LNCAP (cell line): ENCODE results near the gene ZNF684.

Source experiments
- TF ChIP-seq, protein P1 (sequence below): fragments of 450-650 bp; IDR thresholded peaks from 2 replicates; pipeline ENCODE4 v1.5.1; 2017; ENCODE audit warnings: mild to moderate bottlenecking

Gene ZNF684

DNA sequence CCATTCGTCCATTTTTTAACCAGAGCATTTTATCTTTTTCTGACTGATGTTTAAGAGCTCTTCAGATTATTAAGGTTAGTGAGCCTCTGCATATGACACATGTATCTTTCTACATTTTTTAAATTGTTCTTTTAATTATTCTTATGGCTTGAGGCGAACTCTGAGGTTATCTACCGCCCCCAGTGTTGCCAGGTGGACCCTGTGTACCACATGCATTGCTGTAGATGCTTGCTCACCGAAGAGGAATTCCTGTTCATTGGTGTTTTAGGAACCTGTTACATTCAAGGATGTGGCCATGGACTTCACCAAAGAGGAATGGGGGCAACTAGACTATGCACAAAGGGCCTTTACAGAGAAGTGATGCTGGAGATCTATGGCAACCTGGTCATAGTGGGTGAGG, 31.8 kb downstream of the ZNF684 start:
- TF ChIP-seq, protein P1, sequence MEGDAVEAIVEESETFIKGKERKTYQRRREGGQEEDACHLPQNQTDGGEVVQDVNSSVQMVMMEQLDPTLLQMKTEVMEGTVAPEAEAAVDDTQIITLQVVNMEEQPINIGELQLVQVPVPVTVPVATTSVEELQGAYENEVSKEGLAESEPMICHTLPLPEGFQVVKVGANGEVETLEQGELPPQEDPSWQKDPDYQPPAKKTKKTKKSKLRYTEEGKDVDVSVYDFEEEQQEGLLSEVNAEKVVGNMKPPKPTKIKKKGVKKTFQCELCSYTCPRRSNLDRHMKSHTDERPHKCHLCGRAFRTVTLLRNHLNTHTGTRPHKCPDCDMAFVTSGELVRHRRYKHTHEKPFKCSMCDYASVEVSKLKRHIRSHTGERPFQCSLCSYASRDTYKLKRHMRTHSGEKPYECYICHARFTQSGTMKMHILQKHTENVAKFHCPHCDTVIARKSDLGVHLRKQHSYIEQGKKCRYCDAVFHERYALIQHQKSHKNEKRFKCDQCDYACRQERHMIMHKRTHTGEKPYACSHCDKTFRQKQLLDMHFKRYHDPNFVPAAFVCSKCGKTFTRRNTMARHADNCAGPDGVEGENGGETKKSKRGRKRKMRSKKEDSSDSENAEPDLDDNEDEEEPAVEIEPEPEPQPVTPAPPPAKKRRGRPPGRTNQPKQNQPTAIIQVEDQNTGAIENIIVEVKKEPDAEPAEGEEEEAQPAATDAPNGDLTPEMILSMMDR: no peak

DNA sequence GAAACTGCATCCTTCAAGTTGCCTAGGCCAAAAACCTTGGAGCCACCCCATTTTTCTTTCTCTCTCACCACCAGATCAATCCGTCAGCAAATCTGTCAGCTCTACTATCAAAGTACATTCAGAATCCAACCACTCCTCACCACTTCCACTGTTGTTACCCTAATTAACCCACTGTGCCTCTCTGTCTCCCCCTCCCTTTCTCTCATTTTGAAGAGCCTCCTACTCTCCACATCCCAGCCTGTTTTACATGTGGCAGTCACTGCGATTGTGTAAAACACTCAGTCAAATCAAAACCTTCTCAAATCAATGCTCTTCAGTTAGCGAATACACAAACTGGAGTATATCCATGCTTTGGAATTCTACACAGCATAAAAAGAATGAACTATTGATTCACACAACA, 33.1 kb downstream of the ZNF684 start:
- TF ChIP-seq, protein P1: no peak

DNA sequence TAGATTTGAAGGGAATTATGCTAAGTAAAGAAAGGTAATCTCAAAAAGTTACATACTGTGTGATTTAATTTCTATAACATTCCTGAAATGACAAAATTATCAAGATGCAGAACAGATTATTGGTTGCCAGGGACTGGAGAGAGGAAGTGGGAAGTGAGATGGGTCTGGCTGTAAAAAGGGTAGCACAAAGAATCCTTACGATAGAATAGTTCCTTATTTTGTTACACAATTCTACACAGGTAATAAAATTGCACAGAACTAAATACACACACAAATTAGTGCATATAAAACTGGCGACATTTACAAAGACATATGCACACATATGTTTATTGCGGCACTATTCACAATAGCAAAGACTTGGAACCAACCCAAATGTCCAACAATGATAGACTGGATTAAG, 33.5 kb downstream of the ZNF684 start:
- TF ChIP-seq, protein P1: no peak

DNA sequence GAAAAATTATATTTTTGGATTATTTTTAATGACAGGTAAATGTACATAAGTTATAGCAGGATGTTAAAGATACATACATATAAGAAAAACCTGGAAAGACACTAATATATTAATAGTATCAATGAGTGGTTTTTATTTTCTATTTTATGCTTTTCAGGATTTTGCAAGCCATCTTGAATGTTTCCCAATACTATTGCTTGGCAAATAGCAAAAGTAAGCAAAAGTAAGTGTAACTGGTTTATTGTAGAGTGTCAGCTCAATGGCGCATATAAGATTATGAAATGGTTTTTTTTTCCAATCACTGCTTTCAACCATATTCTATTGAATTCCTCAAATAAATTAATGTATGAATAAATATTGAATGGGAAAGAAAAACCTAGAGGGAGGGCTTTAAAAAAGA, 36.4 kb downstream of the ZNF684 start:
- TF ChIP-seq, protein P1: no peak

- TF ChIP-seq, protein P1: no peak
Observed at GRCh38 chr1:40575336-40575735, 43.9 kb downstream of the ZNF684 start.

DNA sequence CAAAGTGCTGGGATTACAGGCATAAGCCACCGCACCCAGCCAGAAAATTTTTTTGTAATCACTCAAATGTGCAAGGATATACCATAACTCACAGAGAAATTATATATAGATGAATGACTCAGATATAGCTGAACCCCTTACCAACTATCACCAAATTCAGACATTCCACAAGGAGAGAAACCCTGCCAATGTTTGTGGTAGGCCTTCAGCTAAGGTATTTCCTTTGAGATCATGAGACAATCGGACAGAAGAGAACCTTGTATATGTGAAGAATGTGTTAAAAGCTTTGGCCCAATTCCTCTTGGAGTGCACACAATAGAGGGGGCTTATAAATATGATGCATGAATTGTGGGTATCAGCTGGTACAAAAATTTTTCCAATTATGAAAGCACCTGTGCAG, 50.7 kb downstream of the ZNF684 start:
- TF ChIP-seq, protein P1: no peak

GRCh38 chr1:40583980-40584379, 52.5 kb downstream of the ZNF684 start:
- TF ChIP-seq, protein P1: no peak

GRCh38 chr1:40588586-40588985, 57.1 kb downstream of the ZNF684 start:
- TF ChIP-seq, protein P1: no peak
